ENCODE data around the gene NEDD4.

GRCh38 chr15:55928955-55929354, 64.5 kb downstream of the NEDD4 start:
- no peak for TF ChIP-seq POLR2A (IDR thresholded peaks at IDR 0.05; ENCODE audit: low read depth, low read length)
- TF ChIP-seq POLR2AphosphoS5 (IDR thresholded peaks at IDR 0.05; ENCODE audit: low read depth, low read length), result no peak
- TF ChIP-seq TAF1 (IDR thresholded peaks at IDR 0.05; ENCODE audit: borderline replicate concordance, low read depth, low read length), result no peak
